ENCODE data around the gene AFF3. TPM values are rescaled to one million over a fixed set of nuclear protein-coding genes. Genes with fewer than 3 reads are reported as not detected.

The AFF3 gene
- total and polyA plus RNA-seq, 2 of the 8 experiments (the other 6 are each of a cell fraction or from before 2014, with no cell fraction given): 0.27 to 3.0 TPM

- ChIA-PET POLR2A (ENCODE audit: partially characterized antibody) (no interaction called here), CTCF (ENCODE audit: partially characterized antibody) (no interaction called here)
- Histone ChIP-seq H2BK120ac (replicated peaks; ENCODE audit: low read depth, low read length) (no peak overlapping the region), H2BK20ac (ENCODE audit: low read length) (no peak overlapping the region), H3K4me2 (ENCODE audit: insufficient read depth in 1 of 2, low read depth in 2 of 2, low read length in 2 of 2) (no peak overlapping the region), H2BK12ac (ENCODE audit: low read depth, low read length) (no peak overlapping the region), H4K5ac (ENCODE audit: insufficient read length, low read depth, low read length) (no peak overlapping the region), H3K4me3 (ENCODE audit: extremely low read depth in 1 of 4, insufficient read depth in 2 of 4, low read depth in 3 of 4, low read length in 4 of 4) (no peak overlapping the region), H4K91ac (replicated peaks; ENCODE audit: insufficient read length, low read length) (no peak overlapping the region), H3K36me3 (ENCODE audit: control insufficient read depth in 2 of 4, insufficient read depth in 4 of 4, low read length in 3 of 4) (no peaks in the 10 kb centered on the region), H3K27ac (ENCODE audit: low read depth, low read length) (no peak overlapping the region), H3K79me1 (ENCODE audit: low read depth, low read length) (no peaks in the 10 kb centered on the region), H3K9me3 (ENCODE audit: insufficient read depth in 2 of 2, low read depth in 1 of 2, low read length in 1 of 2) (no peaks in the 10 kb centered on the region), H3K4ac (replicated peaks; ENCODE audit: insufficient read length, low read depth, low read length) (no peak overlapping the region), H3K14ac (ENCODE audit: insufficient read length) (no peak overlapping the region), H3K23ac (ENCODE audit: insufficient read length) (no peak overlapping the region), H2AFZ (ENCODE audit: low read length) (no peak overlapping the region), H3K4me1 (replicated peaks in 1 of 4; ENCODE audit: control insufficient read depth in 3 of 4, insufficient read depth in 4 of 4, low read length in 3 of 4) (no peaks in the 10 kb centered on the region), H3K18ac (ENCODE audit: extremely low read depth, low read length) (no peak overlapping the region), H3K27me3 (replicated peaks in 1 of 4; ENCODE audit: control insufficient read depth in 3 of 4, extremely low read depth in 1 of 4, insufficient read depth in 3 of 4, low read length in 3 of 4) (peaks cover 0 to 2% (median 0%) of the 10 kb centered on the region in 4 experiments; a peak in 3 of 7 replicates), H2BK15ac (ENCODE audit: low read length) (no peak overlapping the region), H4K20me1 (replicated peaks in 1 of 2; ENCODE audit: control insufficient read depth in 1 of 2, insufficient read depth in 2 of 2, low read length in 2 of 2) (no peaks in the 10 kb centered on the region), H2BK5ac (ENCODE audit: low read depth, low read length) (no peak overlapping the region), H3K23me2 (ENCODE audit: low read depth, low read length) (no peaks in the 10 kb centered on the region), H3K79me2 (ENCODE audit: control insufficient read depth in 1 of 2, insufficient read depth in 2 of 2, low read length in 2 of 2) (no peaks in the 10 kb centered on the region), H3K56ac (replicated peaks; ENCODE audit: insufficient read length, low read depth, low read length) (no peak overlapping the region), H3K9ac (replicated peaks in 1 of 4; ENCODE audit: extremely low read depth in 1 of 4, low read depth in 3 of 4, low read length in 3 of 4) (no peak overlapping the region), H4K8ac (ENCODE audit: extremely low read depth, insufficient read depth, low read length) (no peak overlapping the region), H2AK5ac (ENCODE audit: low read depth, low read length) (no peak overlapping the region)
- 84% methylated on average over 4 of the region's 4 CpGs; no CpG with 5 or more reads in 1 of the 2 experiments for WGBS, 2 experiments (ENCODE audit: extremely low coverage in 1 of 2, insufficient coverage in 1 of 2, insufficient read length in 1 of 2, insufficient replicate concordance in 2 of 2, low coverage in 1 of 2, low lambda C conversion rate in 2 of 2, missing lambda C conversion rate in 1 of 2)
- TF ChIP-seq MAFK (IDR thresholded peaks at IDR 0.05; ENCODE audit: low read depth, low read length): no peak
- TF ChIP-seq EZH2 (IDR thresholded peaks at IDR 0.05; ENCODE audit: low read depth, low read length, severe bottlenecking): no peak
- no peak for TF ChIP-seq CREB1 (IDR thresholded peaks at IDR 0.05)
- TF ChIP-seq HDAC6 (IDR thresholded peaks at IDR 0.05; ENCODE audit: low read depth, low read length): no peak
- no peak for TF ChIP-seq NRF1 (IDR thresholded peaks at IDR 0.05; ENCODE audit: low read depth, low read length)
- TF ChIP-seq JUN (IDR thresholded peaks at IDR 0.05; ENCODE audit: low read depth, low read length): no peak
- no peak for TF ChIP-seq POLR2A (IDR thresholded peaks at IDR 0.05; ENCODE audit: control extremely low read depth in 1 of 2, low read depth in 2 of 2, low read length in 2 of 2)
- TF ChIP-seq, protein P1, sequence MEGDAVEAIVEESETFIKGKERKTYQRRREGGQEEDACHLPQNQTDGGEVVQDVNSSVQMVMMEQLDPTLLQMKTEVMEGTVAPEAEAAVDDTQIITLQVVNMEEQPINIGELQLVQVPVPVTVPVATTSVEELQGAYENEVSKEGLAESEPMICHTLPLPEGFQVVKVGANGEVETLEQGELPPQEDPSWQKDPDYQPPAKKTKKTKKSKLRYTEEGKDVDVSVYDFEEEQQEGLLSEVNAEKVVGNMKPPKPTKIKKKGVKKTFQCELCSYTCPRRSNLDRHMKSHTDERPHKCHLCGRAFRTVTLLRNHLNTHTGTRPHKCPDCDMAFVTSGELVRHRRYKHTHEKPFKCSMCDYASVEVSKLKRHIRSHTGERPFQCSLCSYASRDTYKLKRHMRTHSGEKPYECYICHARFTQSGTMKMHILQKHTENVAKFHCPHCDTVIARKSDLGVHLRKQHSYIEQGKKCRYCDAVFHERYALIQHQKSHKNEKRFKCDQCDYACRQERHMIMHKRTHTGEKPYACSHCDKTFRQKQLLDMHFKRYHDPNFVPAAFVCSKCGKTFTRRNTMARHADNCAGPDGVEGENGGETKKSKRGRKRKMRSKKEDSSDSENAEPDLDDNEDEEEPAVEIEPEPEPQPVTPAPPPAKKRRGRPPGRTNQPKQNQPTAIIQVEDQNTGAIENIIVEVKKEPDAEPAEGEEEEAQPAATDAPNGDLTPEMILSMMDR (IDR thresholded peaks at IDR 0.05; ENCODE audit: control extremely low read depth in 1 of 3, insufficient read depth in 1 of 3, low read depth in 1 of 3, low read length in 3 of 3): no peak
- FAIRE-seq (no peak), DNase-seq (ENCODE audit: low read depth in 1 of 2, low spot score in 2 of 2) (no peak)
Observed at GRCh38 chr2:100070078-100070477, 72.3 kb downstream of the AFF3 start.
